SH-SY5Y (cell line): Measurements from ENCODE around the gene TSSK2.

Source experiments
- GATA2 ChIP-seq: IDR thresholded peaks from 2 replicates; pipeline ENCODE4 v1.6.1; 2011; ENCODE audit warnings: mild to moderate bottlenecking, low read depth, low read length
- GATA3 ChIP-seq: IDR thresholded peaks from 2 replicates; pipeline ENCODE4 v1.6.1; 2011; ENCODE audit warnings: low read depth, mild to moderate bottlenecking, low read length, moderate library complexity

DNA sequence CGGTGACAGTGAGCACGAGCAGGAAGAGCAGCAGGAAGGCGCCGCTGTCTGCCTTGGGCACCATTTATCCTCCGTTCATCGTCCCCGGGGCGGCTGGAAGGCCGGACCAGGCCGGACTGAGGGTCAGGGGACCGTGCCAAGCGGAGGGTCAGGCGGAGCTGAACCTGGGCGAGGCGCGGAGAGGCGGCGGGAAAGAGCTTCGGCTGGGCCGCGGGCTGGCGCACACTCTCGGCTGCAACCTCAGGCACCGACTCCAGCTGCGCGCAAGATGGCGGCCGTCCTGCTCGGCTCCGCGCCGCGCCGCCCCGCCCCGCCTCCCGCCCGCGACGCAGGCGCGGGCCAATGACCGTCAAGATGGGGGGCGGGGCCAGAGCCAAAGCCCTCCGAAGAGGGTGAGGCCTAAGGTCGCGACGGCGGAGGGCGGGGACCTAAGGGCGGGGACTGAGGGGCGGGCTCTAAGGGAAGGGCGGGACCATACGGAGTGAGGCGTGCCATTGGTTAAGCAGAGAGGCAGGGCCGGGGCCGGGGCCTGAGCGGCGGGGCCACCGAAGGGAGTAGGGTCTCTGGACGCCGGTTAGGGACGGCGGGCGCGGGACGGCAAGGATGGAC is 8.9 kb upstream of the TSSK2 start, which contains the start of gene DGCR2:
- TF ChIP-seq GATA2 (no peak), GATA3 (no peak)
